Ovary (tissue), 3 donors: Measurements from ENCODE around the gene RGS7.

Experiments used
- POLR2A ChIP-seq: fragments of 450-650 bp; IDR thresholded peaks from one replicate; pipeline ENCODE4 v1.6.1; 2017; ENCODE audit warnings: antibody characterized with exemption, mild to moderate bottlenecking, moderate library complexity
- TF ChIP-seq, protein P1 (sequence below), 3 donors: fragments of 450-650 bp in 2 of 3; fragments of 200-600 bp in 1 of 3; IDR thresholded peaks; one replicate each; pipeline versions ENCODE4 v1.5.1 to v1.8.0; 2016 to 2022; ENCODE audit warnings: antibody characterized with exemption in 3 of 3, mild to moderate bottlenecking in 1 of 3
- donor health status: DM: no; HTN: no; CAD: no.

- no peak for TF ChIP-seq POLR2A
- TF ChIP-seq, protein P1, sequence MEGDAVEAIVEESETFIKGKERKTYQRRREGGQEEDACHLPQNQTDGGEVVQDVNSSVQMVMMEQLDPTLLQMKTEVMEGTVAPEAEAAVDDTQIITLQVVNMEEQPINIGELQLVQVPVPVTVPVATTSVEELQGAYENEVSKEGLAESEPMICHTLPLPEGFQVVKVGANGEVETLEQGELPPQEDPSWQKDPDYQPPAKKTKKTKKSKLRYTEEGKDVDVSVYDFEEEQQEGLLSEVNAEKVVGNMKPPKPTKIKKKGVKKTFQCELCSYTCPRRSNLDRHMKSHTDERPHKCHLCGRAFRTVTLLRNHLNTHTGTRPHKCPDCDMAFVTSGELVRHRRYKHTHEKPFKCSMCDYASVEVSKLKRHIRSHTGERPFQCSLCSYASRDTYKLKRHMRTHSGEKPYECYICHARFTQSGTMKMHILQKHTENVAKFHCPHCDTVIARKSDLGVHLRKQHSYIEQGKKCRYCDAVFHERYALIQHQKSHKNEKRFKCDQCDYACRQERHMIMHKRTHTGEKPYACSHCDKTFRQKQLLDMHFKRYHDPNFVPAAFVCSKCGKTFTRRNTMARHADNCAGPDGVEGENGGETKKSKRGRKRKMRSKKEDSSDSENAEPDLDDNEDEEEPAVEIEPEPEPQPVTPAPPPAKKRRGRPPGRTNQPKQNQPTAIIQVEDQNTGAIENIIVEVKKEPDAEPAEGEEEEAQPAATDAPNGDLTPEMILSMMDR (IDR thresholded peaks at IDR 0.05): no peak
Observed at GRCh38 chr1:241109039-241109438, 248.0 kb downstream of the RGS7 start.
